Activated naive CD4-positive, alpha-beta T cell treated with Interleukin-2 at 50 U/mL for 16 hours (primary cell): ENCODE measurements around the gene PARD3B.

Experiments used
- DNase-seq: peaks from one replicate; pipeline ENCODE4 v3.0.0-alpha.2; 2020

The PARD3B gene

GRCh38 chr2:204900910-204901309 lies 355.6 kb downstream of the PARD3B start:
- no peak for DNase-seq

- DNase-seq: no peak
Measured at GRCh38 chr2:204901591-204901990, 356.3 kb downstream of the PARD3B start.

- no peak for DNase-seq
Measured at GRCh38 chr2:204909791-204910190, 364.5 kb downstream of the PARD3B start.

- DNase-seq: no peak
Measured at GRCh38 chr2:204913312-204913711, 368.0 kb downstream of the PARD3B start.

- DNase-seq: no peak
Measured at GRCh38 chr2:204913854-204914464, 368.7 kb downstream of the PARD3B start.

- DNase-seq: no peak
Measured at GRCh38 chr2:204914708-204915107, 369.4 kb downstream of the PARD3B start.

- no peak for DNase-seq
Measured at GRCh38 chr2:204917089-204917701, 371.9 kb downstream of the PARD3B start.

- DNase-seq: no peak
Measured at GRCh38 chr2:204920776-204921175, 375.5 kb downstream of the PARD3B start.

- no peak for DNase-seq
Measured at GRCh38 chr2:204923957-204924356, 378.7 kb downstream of the PARD3B start.

- DNase-seq: no peak
Measured at GRCh38 chr2:204931562-204931961, 386.3 kb downstream of the PARD3B start.

GRCh38 chr2:204933735-204934374 lies 388.6 kb downstream of the PARD3B start:
- no peak for DNase-seq

- no peak for DNase-seq
Measured at GRCh38 chr2:204944927-204945326, 399.7 kb downstream of the PARD3B start.

GRCh38 chr2:204945376-204945775 lies 400.1 kb downstream of the PARD3B start:
- DNase-seq: no peak

- DNase-seq: no peak
Measured at GRCh38 chr2:204946892-204947291, 401.6 kb downstream of the PARD3B start.

- DNase-seq: no peak
Measured at GRCh38 chr2:204947405-204947804, 402.1 kb downstream of the PARD3B start.

GRCh38 chr2:204948024-204948763 lies 402.9 kb downstream of the PARD3B start:
- no peak for DNase-seq

GRCh38 chr2:204948822-204949221 lies 403.5 kb downstream of the PARD3B start:
- DNase-seq: no peak

- no peak for DNase-seq
Measured at GRCh38 chr2:204950695-204951346, 405.5 kb downstream of the PARD3B start.

GRCh38 chr2:204958371-204958770 lies 413.1 kb downstream of the PARD3B start:
- DNase-seq: no peak

- DNase-seq: no peak
Measured at GRCh38 chr2:204964414-204964813, 419.1 kb downstream of the PARD3B start.

GRCh38 chr2:204966245-204966644 lies 421.0 kb downstream of the PARD3B start:
- DNase-seq: no peak

- peak; percentile 28 for DNase-seq
Measured at GRCh38 chr2:204967199-204967960, 422.1 kb downstream of the PARD3B start.
